Activated gamma-delta T cell treated with Interleukin-2 at 50 U/mL for 16 hours (primary cell): ENCODE data around the gene HARBI1.
"Not testable (repeated sequence)": the region's sequence is repeated elsewhere in the genome, so short reads cannot be mapped to it uniquely, and the experiment has no call there.

Experiments used
- DNase-seq: peaks from one replicate; pipeline ENCODE4 v3.0.0-alpha.2; 2020

The HARBI1 gene

DNA sequence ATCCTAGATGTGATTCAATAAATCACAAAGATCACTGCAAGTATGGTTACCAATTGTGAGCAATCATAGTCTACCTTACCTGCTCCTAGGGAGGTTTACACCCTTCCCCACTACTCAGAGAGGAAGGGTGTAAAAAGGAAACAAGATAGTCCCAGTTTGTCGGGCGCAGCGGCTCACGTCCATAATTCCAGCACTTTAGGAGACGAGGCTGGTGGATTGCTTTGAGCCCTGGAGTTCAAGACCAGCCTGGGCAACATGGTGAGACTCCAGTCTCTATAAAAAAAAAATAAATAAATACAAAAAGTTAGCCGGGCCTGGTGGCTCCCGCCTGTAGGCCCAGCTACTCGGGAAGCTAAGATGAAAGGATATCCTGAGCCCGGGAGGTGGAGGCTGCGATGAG lies 22.2 kb downstream of the HARBI1 start:
- DNase-seq, result no peak

DNA sequence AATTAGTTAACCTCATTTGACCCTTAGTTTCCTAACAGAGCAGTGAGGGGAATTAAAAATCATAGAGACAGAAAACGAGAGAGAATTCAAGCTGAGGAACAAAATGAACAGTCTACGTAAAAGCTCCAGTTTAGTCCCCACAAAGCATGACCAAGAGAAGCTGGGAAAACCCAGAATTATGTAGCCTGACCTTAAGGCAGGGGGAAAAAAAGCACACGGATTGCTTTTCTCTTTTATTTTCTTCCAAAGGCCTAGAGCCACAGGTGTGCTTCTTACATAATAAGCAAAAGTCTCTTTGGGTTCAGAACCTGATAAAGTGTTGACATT lies 22.7 kb downstream of the HARBI1 start:
- DNase-seq, result no peak

DNA sequence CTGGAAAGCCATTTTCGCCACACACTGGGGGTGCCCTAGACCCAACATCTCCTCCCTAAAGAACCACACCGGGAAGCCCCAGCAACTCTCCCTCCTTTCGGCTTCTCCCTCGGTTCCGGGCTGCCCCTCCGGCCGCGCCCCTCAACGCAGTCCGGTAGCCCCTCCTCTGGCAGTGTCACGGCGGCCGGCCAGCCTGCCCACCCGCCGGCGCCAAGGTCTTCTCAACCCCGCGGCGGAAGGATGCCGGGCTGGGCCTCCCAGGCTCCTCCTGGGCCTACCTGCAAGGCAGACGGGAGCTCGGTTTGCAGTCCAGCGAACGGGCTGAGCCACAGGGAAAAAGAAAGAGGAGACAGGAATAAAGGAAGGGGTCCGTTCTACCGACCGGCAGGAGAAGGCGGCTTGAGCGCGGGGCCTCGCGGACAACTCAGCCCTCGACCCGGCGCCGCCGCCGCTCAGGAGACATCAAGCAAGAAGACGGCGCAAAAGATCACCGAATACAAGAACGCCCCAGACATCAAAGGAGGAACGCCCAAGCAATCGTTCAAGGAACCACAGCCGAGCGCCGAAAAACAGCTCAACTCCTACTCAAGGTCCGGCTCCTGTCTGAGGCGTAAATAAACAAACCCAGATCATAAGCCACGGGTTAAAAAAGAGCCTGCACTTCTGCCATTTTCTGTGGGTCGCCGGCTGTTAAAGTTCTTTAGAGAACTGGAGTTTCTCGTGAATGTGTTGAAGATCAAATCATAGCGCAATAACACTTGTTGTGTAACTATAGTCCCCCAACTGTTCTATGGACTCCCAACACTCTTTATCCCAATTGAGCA lies 23.3 kb downstream of the HARBI1 start, which contains the start of gene AMBRA1:
Gene AMBRA1, minus strand, starts transcription at position 474 of the 824 bp plus-strand sequence. CDS start 45,643 bp downstream, outside the sequence.
- peak; percentile 76 for DNase-seq

DNA sequence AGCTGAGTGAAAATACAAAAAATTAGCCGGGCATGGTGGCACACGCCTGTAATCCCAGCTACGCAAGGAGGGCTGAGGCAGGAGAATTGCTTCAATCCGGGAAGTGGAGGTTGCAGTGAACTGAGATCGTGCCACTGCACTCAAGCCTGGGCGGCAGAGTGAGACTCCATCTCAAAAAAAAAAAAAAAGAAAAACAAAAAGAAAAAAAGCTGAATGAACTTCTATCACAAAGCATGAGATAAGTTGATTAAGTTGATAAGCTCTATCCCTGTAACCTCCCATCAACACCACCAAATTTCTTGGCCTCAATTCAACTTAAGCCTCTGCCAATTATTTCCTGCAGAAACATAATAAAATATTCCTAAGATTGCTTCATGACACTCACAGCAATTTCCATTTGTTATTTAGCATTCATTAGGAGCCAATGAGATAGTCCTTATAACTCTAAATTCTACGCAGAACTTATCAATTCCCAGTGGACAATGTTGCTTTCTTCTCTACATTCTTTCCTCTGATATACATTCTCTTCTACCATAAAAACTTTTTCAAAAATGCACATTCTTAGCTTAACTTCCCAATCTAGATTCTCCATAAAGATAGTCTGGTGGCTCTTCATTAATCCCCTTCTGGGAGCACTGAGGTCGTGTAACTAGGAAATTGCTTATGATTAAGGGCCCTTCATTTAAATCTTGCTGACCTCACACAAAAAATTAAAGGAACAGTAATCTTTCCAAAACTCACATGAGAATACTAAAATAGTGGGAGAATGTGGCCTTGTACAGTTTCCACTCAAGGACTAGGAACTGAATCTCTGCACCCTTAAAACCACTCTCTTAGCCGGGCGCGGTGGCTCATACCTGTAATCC lies 26.1 kb downstream of the HARBI1 start:
- DNase-seq, result no peak

DNA sequence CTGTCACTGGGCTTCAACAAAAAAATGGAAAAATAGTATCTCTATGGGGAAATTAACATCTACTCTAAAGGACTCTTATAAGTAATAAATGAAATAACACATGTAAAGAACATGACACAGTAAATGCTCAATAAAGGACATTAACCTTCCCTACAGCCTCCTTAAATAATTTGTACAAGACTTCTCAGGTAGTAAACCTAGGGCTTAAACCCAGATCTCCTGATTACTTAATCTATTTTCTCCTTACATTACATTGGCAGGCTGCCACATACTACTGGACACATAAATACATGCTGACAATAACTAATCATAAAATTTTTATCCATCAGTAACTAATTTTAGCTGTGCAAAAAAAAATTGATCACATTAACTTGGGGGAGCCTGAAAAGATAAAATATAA lies 28.1 kb downstream of the HARBI1 start:
- no peak for DNase-seq

DNA sequence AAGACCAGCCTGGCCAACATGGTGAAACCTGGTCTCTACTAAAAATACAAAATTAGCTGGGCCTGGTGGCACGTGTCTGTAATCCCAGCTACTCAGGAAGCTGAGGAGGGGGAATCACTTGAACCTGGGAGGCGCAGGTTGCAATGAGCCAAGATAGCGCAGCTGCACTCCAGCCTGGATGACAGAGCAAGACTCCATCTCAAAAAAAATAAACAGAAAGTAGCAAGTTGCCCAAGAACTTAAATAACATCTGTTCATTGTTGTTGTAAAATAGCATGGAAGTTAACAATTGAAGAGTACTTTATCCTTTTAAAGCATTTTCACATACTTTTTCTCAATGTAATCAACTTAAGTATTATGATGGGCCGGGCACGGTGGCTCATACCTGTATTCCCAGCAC lies 28.9 kb downstream of the HARBI1 start:
- DNase-seq, result no peak

DNA sequence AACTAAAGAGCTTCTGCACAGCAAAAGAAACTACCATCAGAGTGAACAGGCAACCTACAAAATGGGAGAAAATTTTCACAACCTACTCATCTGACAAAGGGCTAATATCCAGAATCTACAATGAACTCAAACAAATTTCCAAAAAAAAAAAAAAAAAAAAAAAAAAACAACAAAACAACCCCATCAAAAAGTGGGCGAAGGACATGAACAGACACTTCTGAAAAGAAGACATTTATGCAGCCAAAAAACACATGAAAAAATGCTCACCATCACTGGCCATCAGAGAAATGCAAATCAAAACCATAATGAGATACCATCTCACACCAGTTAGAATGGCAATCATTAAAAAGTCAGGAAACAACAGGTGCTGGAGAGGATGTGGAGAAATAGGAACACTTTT lies 33.5 kb downstream of the HARBI1 start:
- DNase-seq, result not testable (repeated sequence)

DNA sequence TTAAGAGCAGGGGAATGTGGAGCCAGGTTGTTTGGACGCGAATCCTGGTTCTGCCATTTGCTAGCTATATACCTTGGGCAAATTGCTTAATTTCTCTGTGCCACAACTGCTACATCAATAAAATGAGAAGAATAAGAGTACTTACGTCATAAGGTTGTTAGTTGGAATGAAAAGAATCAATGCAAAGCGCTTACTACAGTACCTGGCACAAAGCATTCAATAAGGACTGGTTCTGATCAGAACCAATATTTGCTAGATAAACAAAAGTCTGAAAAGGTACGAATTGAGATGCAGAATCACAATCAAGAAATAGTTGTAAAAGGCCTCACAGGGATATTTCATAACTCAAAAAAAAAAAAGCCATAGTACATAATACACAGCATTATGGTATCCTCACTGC lies 34.4 kb downstream of the HARBI1 start:
- no peak for DNase-seq

DNA sequence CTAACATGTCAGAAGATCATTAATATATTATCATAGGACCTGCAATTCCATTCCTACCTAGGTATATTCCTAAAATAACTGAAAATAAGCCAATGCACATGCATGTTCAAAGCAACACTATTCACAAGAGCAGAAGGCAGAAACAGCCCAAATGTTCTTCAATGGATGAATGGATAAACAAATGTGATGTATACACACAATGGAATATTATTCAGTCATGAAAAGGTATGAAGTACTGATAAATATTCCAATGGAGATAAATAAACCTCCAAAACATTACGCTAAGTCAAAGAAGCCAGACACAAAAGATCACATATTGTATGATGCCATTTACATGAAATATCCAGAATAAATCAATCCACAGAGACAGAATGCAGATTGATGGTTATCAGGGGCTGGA lies 40.0 kb downstream of the HARBI1 start:
- no peak for DNase-seq

DNA sequence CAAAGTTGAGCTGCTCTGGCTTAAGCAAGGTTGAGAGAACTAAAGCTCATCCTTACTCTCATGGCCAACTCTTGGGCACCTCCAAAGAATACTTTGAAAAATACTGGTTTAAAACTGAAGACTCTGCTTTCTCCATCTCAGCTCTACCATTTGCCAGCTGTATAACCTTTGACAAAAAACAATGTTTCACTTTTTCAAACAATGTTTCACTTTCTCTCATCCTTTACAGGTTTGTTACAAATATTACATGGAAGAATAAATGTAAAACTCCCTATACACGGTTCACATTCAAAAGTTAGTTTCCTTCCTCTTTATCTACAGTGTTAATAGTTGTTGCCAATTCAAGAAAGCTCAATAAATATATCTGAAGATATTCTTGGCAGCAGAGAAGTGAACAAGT lies 42.4 kb downstream of the HARBI1 start:
- DNase-seq, result no peak

DNA sequence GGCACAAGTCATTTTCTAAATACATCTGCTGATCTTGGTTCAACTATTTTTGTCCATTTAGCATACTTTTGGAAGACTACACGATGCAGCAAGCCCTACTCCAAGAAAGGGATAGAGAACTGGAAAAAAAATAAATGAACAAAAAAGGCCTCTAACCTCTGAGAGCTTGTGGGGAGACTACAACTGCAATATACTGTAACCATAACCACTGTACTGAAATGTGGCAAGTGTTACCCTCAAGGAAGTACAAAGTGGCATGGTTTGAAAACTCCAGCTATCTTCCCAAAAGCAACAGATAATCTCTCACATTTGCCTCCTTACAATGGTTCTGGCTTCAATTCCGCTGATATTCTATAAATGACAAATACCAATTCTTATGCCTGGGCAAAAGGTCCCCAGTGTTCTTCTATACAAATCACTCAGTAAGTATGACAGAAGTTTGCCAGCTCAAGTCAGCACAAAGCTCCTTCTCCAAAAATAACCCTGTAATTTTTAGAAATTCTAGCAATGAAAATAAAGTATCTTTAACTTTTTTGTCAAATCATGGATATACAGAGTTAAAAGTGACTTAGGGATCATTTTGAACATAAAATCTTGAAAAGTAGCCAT lies 46.1 kb downstream of the HARBI1 start:
- no peak for DNase-seq

DNA sequence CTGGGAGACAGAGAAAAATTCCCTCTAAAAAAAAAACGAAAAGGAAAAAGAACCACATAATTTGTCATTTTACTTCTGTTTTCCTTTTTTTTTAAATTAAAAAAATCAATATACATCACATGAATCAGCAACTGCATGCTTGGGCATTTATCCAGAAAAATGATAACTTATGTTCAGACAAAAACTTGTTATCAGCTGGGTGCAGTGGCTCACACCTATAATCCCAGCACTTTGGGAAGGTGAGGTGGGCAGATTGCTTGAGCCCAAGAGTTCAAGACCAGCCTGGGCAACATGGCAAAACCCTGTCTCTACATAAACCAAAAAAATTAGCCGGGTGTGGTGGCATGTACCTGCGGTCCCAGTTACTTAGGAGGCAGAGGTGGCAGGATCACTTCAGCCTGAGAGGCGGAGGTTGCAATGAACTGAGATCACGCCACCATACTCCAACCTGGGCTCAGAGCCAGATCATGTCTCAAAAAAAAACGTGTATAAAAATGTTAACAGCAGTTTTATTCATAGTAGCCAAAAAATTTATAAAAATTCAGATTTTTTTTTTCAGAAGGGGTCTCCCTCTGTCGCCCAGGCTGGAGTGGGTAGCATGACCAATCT lies 51.7 kb downstream of the HARBI1 start:
- DNase-seq, result no peak

DNA sequence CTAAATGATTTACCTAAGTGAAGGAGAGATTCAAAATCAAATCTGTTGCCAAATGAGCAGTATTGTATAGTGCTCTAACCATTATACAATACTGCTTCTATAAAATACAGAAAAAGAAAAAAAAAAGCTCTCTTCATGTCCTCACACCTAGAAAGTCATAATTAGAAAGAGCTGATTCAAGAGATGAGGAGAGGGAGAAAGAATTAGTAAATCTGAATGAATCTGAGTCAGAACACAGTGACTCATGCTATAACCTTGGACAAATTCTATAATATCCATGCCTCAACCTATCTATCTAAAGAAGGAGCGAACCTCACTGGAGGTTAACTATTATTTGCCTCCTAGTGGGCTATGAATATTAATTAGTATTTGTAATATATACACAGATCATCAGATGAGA lies 52.6 kb downstream of the HARBI1 start:
- DNase-seq, result no peak

DNA sequence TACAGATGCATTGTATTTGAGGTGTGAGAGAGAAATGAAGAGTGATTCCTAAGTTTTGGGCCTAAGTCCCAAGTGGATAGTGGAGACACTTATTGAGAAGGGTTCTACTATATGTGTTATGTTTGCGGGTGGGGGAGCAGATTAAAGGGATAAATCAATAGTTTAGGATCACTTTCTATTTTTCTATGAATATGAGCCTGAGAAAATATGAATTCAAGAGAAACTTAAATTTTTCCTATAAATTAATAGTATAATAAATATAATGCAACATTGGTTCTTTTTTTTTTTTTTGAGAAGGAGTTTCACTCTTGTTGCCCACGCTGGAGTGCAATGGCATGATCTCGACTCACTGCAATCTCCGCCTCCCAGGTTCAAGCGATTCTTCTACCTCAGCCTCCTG lies 54.5 kb downstream of the HARBI1 start:
- no peak for DNase-seq

DNA sequence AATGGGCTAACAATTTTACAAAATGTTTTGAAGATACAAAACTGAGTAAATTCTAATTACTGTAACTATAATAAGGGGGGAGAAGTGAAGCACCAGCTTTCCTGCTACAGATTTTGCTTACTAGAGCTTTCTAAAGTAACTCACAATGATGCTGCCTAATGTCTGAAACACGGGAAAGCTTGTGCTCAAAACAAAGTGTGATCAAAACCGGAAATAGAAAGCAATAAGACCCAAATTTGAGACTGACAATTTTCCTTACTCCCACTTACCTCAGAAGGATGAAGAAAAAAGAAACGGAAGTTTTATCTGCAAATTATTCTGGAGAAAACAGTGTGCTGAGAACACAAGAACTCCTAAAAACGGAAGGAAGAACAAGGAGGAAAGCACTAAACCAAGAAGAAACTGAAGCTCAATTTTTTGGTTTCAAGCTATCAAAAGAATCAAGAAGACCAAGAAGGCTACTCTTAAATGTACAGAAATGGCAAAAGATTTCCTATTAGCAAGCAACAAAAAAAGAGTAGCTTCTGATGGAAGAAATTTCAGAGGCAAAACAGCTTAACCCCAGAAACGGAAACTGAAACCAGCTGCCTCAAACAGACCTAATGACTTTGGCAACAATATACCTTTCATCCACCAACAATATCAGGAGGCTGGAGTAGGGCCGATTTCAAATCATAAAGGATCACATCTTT lies 56.6 kb downstream of the HARBI1 start:
- DNase-seq, result peak; percentile 8

DNA sequence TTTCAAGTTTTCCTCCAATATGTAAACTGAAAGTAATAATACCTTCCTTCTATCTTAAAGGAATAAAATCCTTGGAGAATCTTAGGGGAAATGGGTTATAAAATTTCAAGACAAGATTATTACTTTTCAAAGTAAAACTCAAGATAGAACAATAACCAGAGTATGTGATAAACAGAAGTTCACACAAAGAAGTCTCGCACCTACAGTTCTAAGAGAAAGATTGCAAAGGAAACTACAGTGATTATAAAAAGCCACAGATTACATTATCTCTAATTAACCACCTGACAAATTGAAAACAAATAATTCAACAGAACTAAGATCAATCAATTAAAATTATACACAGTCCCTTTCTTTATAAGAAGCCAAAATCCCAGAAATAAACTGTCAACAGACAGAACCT lies 57.2 kb downstream of the HARBI1 start:
- no peak for DNase-seq

DNA sequence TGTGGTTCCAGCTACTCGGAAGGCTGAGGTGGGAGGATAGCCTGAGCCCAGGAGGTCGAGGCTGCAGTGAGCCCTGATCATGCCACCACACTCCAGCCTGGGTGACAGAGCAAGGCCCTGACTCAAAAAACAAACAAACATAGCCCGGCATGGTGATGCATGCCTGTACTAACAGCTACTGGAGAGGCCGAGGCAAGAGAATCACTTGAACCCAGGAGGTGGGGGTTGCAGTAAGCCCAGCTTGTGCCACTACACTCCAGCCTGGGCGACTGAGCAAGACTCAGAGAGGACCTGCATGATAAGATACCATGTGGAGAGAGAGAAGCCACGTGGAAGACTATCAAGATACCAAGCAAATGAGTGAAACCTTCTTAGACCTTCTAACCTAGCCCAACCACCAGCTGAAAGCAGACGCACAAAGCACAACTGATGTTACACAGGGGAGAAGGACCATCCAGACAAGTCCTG lies 59.3 kb downstream of the HARBI1 start:
- DNase-seq, result no peak

DNA sequence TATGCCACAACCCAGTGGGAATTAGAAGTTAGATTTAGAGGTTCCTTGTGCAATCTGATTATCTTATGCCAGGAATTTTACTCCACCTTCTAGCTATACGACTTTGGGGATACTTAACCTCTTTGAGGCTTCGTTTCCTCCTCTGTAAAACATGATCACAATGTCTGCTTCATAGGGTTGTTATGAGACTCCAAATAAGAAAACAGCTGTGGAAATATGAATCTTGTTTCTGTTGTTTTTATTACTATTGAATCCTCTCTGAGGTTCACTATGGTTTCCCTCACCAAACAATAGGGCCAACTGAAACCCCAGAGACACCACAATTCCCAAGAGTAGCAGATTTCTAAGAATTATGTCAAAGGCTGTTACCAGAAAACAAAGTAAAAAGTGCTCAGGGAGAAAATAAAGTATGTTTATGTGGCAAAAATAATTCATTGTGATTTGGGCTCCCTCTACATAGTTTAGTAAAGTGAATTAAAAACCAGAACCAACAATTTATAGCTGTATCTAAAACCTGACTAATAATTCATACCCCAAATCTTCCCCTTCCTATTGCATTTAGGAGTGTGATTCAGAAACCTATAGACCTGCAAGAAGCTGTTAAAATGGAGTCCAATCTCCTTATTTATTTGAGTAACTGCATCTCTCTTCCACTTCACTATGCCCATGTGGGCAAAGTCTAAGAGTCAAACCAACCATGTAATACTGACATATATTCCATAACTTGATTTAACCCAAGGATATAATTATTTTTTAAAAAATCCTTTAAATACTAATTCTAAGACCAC lies 61.6 kb downstream of the HARBI1 start:
- DNase-seq, result no peak

DNA sequence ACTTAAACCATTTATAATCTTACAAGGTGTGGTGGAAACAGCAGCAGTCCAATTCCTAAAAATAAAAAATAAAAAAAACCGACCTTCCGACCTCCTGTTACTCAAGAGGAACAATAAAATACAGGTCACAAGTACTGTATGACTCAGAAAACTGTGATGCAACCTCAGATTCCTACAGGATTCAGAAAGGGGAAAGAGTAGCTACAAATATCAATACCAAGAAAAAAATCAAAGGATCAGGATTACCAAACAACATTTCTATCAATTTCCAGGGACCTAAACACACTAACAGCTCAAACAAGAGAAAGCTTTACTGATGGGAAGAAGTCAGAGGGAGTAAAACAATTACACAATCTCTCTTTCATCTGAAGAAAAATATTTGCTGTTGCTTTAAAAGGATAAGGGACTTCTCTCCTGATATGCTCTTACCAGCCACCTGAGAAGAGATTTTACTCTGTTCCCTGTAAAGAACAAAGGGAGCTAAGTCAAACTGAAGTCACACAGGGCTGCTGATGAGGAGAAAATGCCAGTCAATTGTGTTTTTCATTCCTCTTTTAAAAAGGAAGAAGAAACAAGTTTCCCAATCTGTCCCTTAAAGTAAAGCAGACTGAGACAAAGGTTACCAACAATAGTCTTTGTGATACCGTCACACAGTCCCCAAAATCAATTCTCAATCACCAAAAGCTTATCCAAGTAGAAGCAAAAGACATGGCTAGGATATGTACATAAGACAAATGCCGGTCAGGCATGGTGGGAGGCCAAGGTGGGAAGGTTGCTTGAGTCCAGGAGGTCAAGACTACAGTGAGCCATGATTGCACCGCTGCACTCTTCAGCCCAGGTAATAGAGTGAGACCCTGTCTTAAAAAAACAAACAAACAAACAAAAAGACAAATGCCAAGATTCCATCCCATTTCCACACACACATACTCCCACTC lies 62.5 kb downstream of the HARBI1 start:
- no peak for DNase-seq

DNA sequence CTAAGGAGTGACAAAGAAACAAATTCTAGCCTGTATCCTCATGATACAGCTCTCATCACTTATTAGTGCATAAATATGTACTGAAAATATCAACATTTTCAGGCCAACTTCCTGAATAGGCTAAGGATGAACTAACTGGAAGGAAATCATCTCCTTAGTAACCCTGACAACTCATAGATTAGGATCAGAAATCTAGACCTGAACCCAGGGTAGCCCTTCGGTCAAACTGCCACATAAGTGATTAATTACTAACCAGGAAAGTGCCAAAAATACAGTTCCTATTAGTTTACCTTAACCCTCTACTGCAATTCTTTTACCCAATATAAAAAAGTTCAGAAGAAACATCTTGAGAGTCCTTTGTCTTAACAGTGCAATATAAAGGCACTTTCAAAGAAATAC lies 63.2 kb downstream of the HARBI1 start:
- DNase-seq, result no peak
